KOPT-K1 (cell line): ENCODE measurements around the gene GIMAP6.
"Not testable (repeated sequence)": the region's sequence is repeated elsewhere in the genome, so short reads cannot be mapped to it uniquely, and the experiment has no call there.

ENCODE experiments used
- H3K27ac ChIP-seq: fragments of 200-600 bp; sonication (generic); 2 replicates; pipeline ENCODE4 v1.5.1; 2016; ENCODE audit warnings: antibody characterized with exemption, mild to moderate bottlenecking, low read depth, low read length; ENCODE audit not compliant: poor library complexity, severe bottlenecking
- H3K36me3 ChIP-seq: fragments of 200-600 bp; sonication (generic); 2 replicates; pipeline ENCODE4 v1.5.1; 2017; ENCODE audit warnings: antibody characterized with exemption, mild to moderate bottlenecking, low read length, moderate library complexity; ENCODE audit not compliant: insufficient read depth
- H3K9me3 ChIP-seq: fragments of 200-600 bp; sonication (generic); 2 replicates; pipeline ENCODE4 v1.5.1; 2017; ENCODE audit warnings: antibody characterized with exemption, low read length, mild to moderate bottlenecking; ENCODE audit not compliant: insufficient read depth, poor library complexity, severe bottlenecking

The GIMAP6 gene

GRCh38 chr7:150631866-150632864, at the start of gene GIMAP6:
Gene GIMAP6 (minus strand): TSS chr7:150632385. CDS start chr7:150630142, 2,243 bp downstream.
- H3K27ac ChIP-seq, result peak within 1 kb of the TSS; percentile 97
- peaks cover 34% of the 10 kb centered on the region for H3K36me3 ChIP-seq
- peaks cover 21% of the 10 kb centered on the region for H3K9me3 ChIP-seq

GRCh38 chr7:150680364-150680763, 48.2 kb upstream of the GIMAP6 start:
- H3K9me3 ChIP-seq, result peaks cover 32% of the 10 kb centered on the region
- not testable (repeated sequence) for H3K36me3 ChIP-seq, H3K27ac ChIP-seq

- peak overlapping the region; percentile 96 for H3K27ac ChIP-seq
- peaks cover 37% of the 10 kb centered on the region for H3K9me3 ChIP-seq
Observed at GRCh38 chr7:150678601-150679000, 46.4 kb upstream of the GIMAP6 start.

GRCh38 chr7:150676854-150677253, 44.7 kb upstream of the GIMAP6 start:
- Histone ChIP-seq H3K27ac (peak overlapping the region; percentile 96), H3K9me3 (peaks cover 37% of the 10 kb centered on the region)
- H3K36me3 ChIP-seq, result not testable (repeated sequence)

More at GRCh38 chr7:150678601-150679000, 46.4 kb upstream of the GIMAP6 start:
- H3K36me3 ChIP-seq, result not testable (repeated sequence)

GRCh38 chr7:150676276-150676675, 44.1 kb upstream of the GIMAP6 start:
- not testable (repeated sequence) for H3K36me3 ChIP-seq
- peak overlapping the region; percentile 96 for H3K27ac ChIP-seq
- H3K9me3 ChIP-seq, result peaks cover 37% of the 10 kb centered on the region

GRCh38 chr7:150675714-150676113, 43.5 kb upstream of the GIMAP6 start:
- H3K27ac ChIP-seq, result peak overlapping the region; percentile 96
- H3K9me3 ChIP-seq, result peaks cover 37% of the 10 kb centered on the region
- no peaks in the 10 kb centered on the region for H3K36me3 ChIP-seq

GRCh38 chr7:150671798-150672585, 39.8 kb upstream of the GIMAP6 start:
- peaks cover 16% of the 10 kb centered on the region for H3K9me3 ChIP-seq
- H3K27ac ChIP-seq, result peak overlapping the region; percentile 99
- not testable (repeated sequence) for H3K36me3 ChIP-seq

GRCh38 chr7:150668977-150669376, 36.8 kb upstream of the GIMAP6 start:
- no peaks in the 10 kb centered on the region for H3K36me3 ChIP-seq
- peaks cover 14% of the 10 kb centered on the region for H3K9me3 ChIP-seq
- H3K27ac ChIP-seq, result peak overlapping the region; percentile 99

- Histone ChIP-seq H3K36me3 (no peaks in the 10 kb centered on the region), H3K27ac (peak overlapping the region; percentile 99), H3K9me3 (peaks cover 9% of the 10 kb centered on the region)
Observed at GRCh38 chr7:150668472-150668911, 36.3 kb upstream of the GIMAP6 start.

GRCh38 chr7:150666412-150666811, 34.2 kb upstream of the GIMAP6 start:
- Histone ChIP-seq H3K27ac (peak overlapping the region; percentile 99), H3K36me3 (no peaks in the 10 kb centered on the region), H3K9me3 (no peaks in the 10 kb centered on the region)

- no peaks in the 10 kb centered on the region for H3K36me3 ChIP-seq
- H3K9me3 ChIP-seq, result no peaks in the 10 kb centered on the region
- peak overlapping the region; percentile 99 for H3K27ac ChIP-seq
Observed at GRCh38 chr7:150665896-150666295, 33.7 kb upstream of the GIMAP6 start.

- Histone ChIP-seq H3K9me3 (no peaks in the 10 kb centered on the region), H3K27ac (peak overlapping the region; percentile 99), H3K36me3 (no peaks in the 10 kb centered on the region)
Observed at GRCh38 chr7:150665089-150665748, 33.0 kb upstream of the GIMAP6 start.

GRCh38 chr7:150663802-150664494, 31.8 kb upstream of the GIMAP6 start:
- H3K27ac ChIP-seq, result peak overlapping the region; percentile 99
- H3K9me3 ChIP-seq, result peaks cover 6% of the 10 kb centered on the region
- peaks cover 5% of the 10 kb centered on the region; the same call in 1 of the 2 replicates for H3K36me3 ChIP-seq

- H3K27ac ChIP-seq, result peak overlapping the region; percentile 99
- peaks cover 10% of the 10 kb centered on the region for H3K36me3 ChIP-seq
- H3K9me3 ChIP-seq, result peaks cover 18% of the 10 kb centered on the region
Observed at GRCh38 chr7:150662821-150663220, 30.6 kb upstream of the GIMAP6 start.
